Kidney (tissue), 14 donors: ENCODE data around the gene FBXL20. TPM values are rescaled to one million over a fixed set of nuclear protein-coding genes. Genes with fewer than 3 reads are reported as not detected.

Experiments
- DNase-seq, 5 donors: peaks; one replicate each; pipeline ENCODE4 v3.0.0-alpha.2; 2013 to 2020
- FAIRE-seq: peaks from 2 replicates; lab custom pipeline; 2012; peaks lifted over from hg19 to GRCh38; lab: Jason Lieb, UNC
- H3K27ac ChIP-seq, 2 donors: one replicate each; pipeline ENCODE4 v1.7.0; 2013; ENCODE audit warnings: low read depth in 2 of 2, low read length in 2 of 2, inconsistent platforms in 1 of 2
- H3K27me3 ChIP-seq: one replicate; pipeline ENCODE4 v1.7.1; 2013; ENCODE audit warnings: low read length, inconsistent platforms; ENCODE audit not compliant: control insufficient read depth, insufficient read depth
- H3K36me3 ChIP-seq, 3 donors: one replicate each; pipeline versions ENCODE4 v1.7.0 to v1.7.1; 2013; ENCODE audit warnings: low read length in 3 of 3, control low read depth in 1 of 3, inconsistent platforms in 1 of 3; ENCODE audit not compliant: insufficient read depth in 3 of 3, control insufficient read depth in 2 of 3
- H3K4me1 ChIP-seq, 3 donors: one replicate each; pipeline versions ENCODE4 v1.7.0 to v1.7.1; 2013; ENCODE audit warnings: low read length in 3 of 3, inconsistent platforms in 1 of 3, low read depth in 1 of 3; ENCODE audit not compliant: control insufficient read depth in 2 of 3, insufficient read depth in 2 of 3
- H3K4me3 ChIP-seq, 3 donors: one replicate each; pipeline versions ENCODE4 v1.7.0 to v1.8.1; 2013; ENCODE audit warnings: low read length in 3 of 3, control low read depth in 1 of 3, inconsistent platforms in 1 of 3
- H3K9ac ChIP-seq, 3 donors: one replicate each; pipeline versions ENCODE4 v1.7.0 to v1.7.1; 2013; ENCODE audit warnings: low read length in 3 of 3, control low read depth in 1 of 3, inconsistent platforms in 1 of 3
- H3K9me3 ChIP-seq, 3 donors: one replicate each; pipeline versions ENCODE4 v1.7.0 to v1.7.1; 2013; ENCODE audit warnings: low read length in 3 of 3, control low read depth in 1 of 3, inconsistent platforms in 1 of 3; ENCODE audit not compliant: control insufficient read depth in 2 of 3, insufficient read depth in 1 of 3
- CTCF ChIP-seq: IDR thresholded peaks from 3 replicates; pipeline ENCODE4 v1.5.1; 2012; ENCODE audit warnings: mild to moderate bottlenecking, moderate library complexity, borderline replicate concordance; ENCODE audit not compliant: insufficient read depth; ENCODE audit errors: extremely low read depth
- intact Hi-C: fragments of 100-400 bp; cut with DNase I; formaldehyde crosslinking; loops from one replicate; pipeline ENCODE4 v1.11.1; 2022
- polyA plus RNA-seq: library from polyadenylated mRNA; stranded (reverse); fragments of 350-450 nt; fragmentation: Illumina TruSeq; extraction: RNeasy Lipid Tissue Mini Kit (QIAGEN cat#74804); gene quantifications from one replicate; pipeline ENCODE4 v1.2.3, GENCODE V29; 2014; ENCODE audit warnings: low read depth, low replicate concordance; ENCODE audit not compliant: insufficient read depth
- total RNA-seq: library from RNA; stranded (reverse); fragmentation: NEBNext Ultra II Directional; extraction: Animal tissue kit (Norgen Biotek cat#: 25700); gene quantifications from one replicate; pipeline ENCODE4 v1.2.1, GENCODE V29; 2021
- donor health status: control.
- donor health status: control.
- donor health status: control.
- donor health status: control.
- donor health status: control.
- donor health status: DM: yes; HTN: yes; CAD: no.
- donor health status: Normal renal cell carcinoma (clear cell type).

Gene FBXL20
- total and polyA plus RNA-seq, 2 donors from 2014 or later, result 3.2 to 16.1 TPM

GRCh38 chr17:39219647-39220154, 181.7 kb downstream of the FBXL20 start:
- Histone ChIP-seq H3K9ac (no peak overlapping the region), H3K4me1 (no peaks in the 10 kb centered on the region), H3K27ac (no peak overlapping the region), H3K27me3 (no peaks in the 10 kb centered on the region), H3K36me3 (no peaks in the 10 kb centered on the region), H3K9me3 (no peaks in the 10 kb centered on the region), H3K4me3 (no peak overlapping the region)
- TF ChIP-seq CTCF, result no peak
- intact Hi-C loops, result no loop called here
- FAIRE-seq (no peak), DNase-seq (no peak)

GRCh38 chr17:39218906-39219305, 182.5 kb downstream of the FBXL20 start:
- Histone ChIP-seq H3K9me3 (no peaks in the 10 kb centered on the region), H3K9ac (no peak overlapping the region), H3K27me3 (no peaks in the 10 kb centered on the region), H3K4me3 (no peak overlapping the region), H3K36me3 (no peaks in the 10 kb centered on the region), H3K27ac (no peak overlapping the region), H3K4me1 (no peaks in the 10 kb centered on the region)
- FAIRE-seq (no peak), DNase-seq (no peak)
- intact Hi-C loops, result no loop called here
- TF ChIP-seq CTCF, result no peak

- H3K9ac ChIP-seq, result no peak overlapping the region
- FAIRE-seq (no peak), DNase-seq (peak in 1 of 5 donors; percentile 62)
- H3K4me1 ChIP-seq, result no peaks in the 10 kb centered on the region
- no peaks in the 10 kb centered on the region for H3K36me3 ChIP-seq
- no peaks in the 10 kb centered on the region for H3K9me3 ChIP-seq
- no peak overlapping the region for H3K27ac ChIP-seq
- intact Hi-C loops, result no loop called here
- no peak for TF ChIP-seq CTCF
- H3K27me3 ChIP-seq, result no peaks in the 10 kb centered on the region
- H3K4me3 ChIP-seq, result no peak overlapping the region
Observed at GRCh38 chr17:39217734-39218369, 183.6 kb downstream of the FBXL20 start.
